Glutamatergic neuron (in vitro differentiated cells): ENCODE data around the gene TMEM184A. TPM values are rescaled to one million over a fixed set of nuclear protein-coding genes. Genes with fewer than 3 reads are reported as not detected.
"Not testable (repeated sequence)": the region's sequence is repeated elsewhere in the genome, so short reads cannot be mapped to it uniquely, and the experiment has no call there.

ENCODE experiments used
- DNase-seq: peaks from one replicate; pipeline ENCODE4 v3.0.0; 2022
- H3K27ac Mint-ChIP-seq: one replicate; pipeline ENCODE4 v1.8.0; 2020; ENCODE audit warnings: mild to moderate bottlenecking, mixed read lengths, inconsistent platforms; ENCODE audit not compliant: unreplicated experiment
- H3K27me3 Mint-ChIP-seq: one replicate; pipeline ENCODE4 v1.8.0; 2020; ENCODE audit warnings: mild to moderate bottlenecking, moderate library complexity, mixed read lengths, inconsistent platforms; ENCODE audit not compliant: unreplicated experiment
- H3K36me3 Mint-ChIP-seq: one replicate; pipeline ENCODE4 v1.8.0; 2020; ENCODE audit warnings: mild to moderate bottlenecking, mixed read lengths, inconsistent platforms; ENCODE audit not compliant: unreplicated experiment
- H3K4me1 Mint-ChIP-seq: one replicate; pipeline ENCODE4 v1.8.0; 2020; ENCODE audit warnings: mild to moderate bottlenecking, low read depth, mixed read lengths, inconsistent platforms; ENCODE audit not compliant: unreplicated experiment
- H3K4me3 Mint-ChIP-seq: one replicate; pipeline ENCODE4 v1.8.0; 2020; ENCODE audit warnings: mild to moderate bottlenecking, mixed read lengths, inconsistent platforms; ENCODE audit not compliant: unreplicated experiment
- H3K9me3 Mint-ChIP-seq: one replicate; pipeline ENCODE4 v1.8.0; 2020; ENCODE audit warnings: mild to moderate bottlenecking, moderate library complexity, mixed read lengths, inconsistent platforms; ENCODE audit not compliant: unreplicated experiment
- CTCF ChIP-seq: fragments of 200-600 bp; sonication (generic); IDR thresholded peaks from one replicate; pipeline ENCODE4 v1.5.0; 2021; ENCODE audit not compliant: partially characterized antibody, unreplicated experiment
- total RNA-seq: library from RNA; stranded (reverse); fragmentation: NEBNext Ultra II Directional; extraction: Animal tissue kit (Norgen Biotek cat#: 25700); gene quantifications from one replicate; pipeline ENCODE4 v1.2.1, GENCODE V29; 2021; ENCODE audit not compliant: unreplicated experiment

The TMEM184A gene
- total RNA-seq, 1 donor from 2014 or later: 20.7 TPM

- Mint-ChIP-seq H3K4me1 (no peaks in the 10 kb centered on the region), H3K4me3 (no peak overlapping the region), H3K27me3 (peaks cover 7% of the 10 kb centered on the region), H3K9me3 (peaks cover 9% of the 10 kb centered on the region), H3K27ac (no peak overlapping the region), H3K36me3 (peaks cover 7% of the 10 kb centered on the region)
- TF ChIP-seq CTCF: no peak
- DNase-seq: no peak
Measured at GRCh38 chr7:1516586-1517251, 39.3 kb downstream of the TMEM184A start.

- H3K27ac Mint-ChIP-seq: peak overlapping the region; percentile 65
- H3K4me1 Mint-ChIP-seq, DNase-seq, H3K36me3 Mint-ChIP-seq, H3K4me3 Mint-ChIP-seq, H3K27me3 Mint-ChIP-seq, H3K9me3 Mint-ChIP-seq: not testable (repeated sequence)
Measured at GRCh38 chr7:1515509-1515967, 40.5 kb downstream of the TMEM184A start.

GRCh38 chr7:1514995-1515401, 41.0 kb downstream of the TMEM184A start:
- H3K36me3 Mint-ChIP-seq: peaks cover 7% of the 10 kb centered on the region
- no peaks in the 10 kb centered on the region for H3K4me1 Mint-ChIP-seq
- H3K9me3 Mint-ChIP-seq: peaks cover 5% of the 10 kb centered on the region
- H3K27me3 Mint-ChIP-seq: peaks cover 7% of the 10 kb centered on the region
- no peak overlapping the region for H3K27ac Mint-ChIP-seq
- no peak overlapping the region for H3K4me3 Mint-ChIP-seq
- DNase-seq: no peak
- TF ChIP-seq CTCF: no peak

GRCh38 chr7:1514407-1514806, 41.6 kb downstream of the TMEM184A start:
- peaks cover 3% of the 10 kb centered on the region for H3K9me3 Mint-ChIP-seq
- H3K4me1 Mint-ChIP-seq: no peaks in the 10 kb centered on the region
- no peak for DNase-seq
- TF ChIP-seq CTCF: no peak
- H3K27me3 Mint-ChIP-seq: peaks cover 7% of the 10 kb centered on the region
- H3K27ac Mint-ChIP-seq: no peak overlapping the region
- H3K4me3 Mint-ChIP-seq: no peak overlapping the region
- H3K36me3 Mint-ChIP-seq: peaks cover 5% of the 10 kb centered on the region

- DNase-seq: no peak
- TF ChIP-seq CTCF: no peak
- Mint-ChIP-seq H3K36me3 (no peaks in the 10 kb centered on the region), H3K27me3 (peaks cover 5% of the 10 kb centered on the region), H3K9me3 (peaks cover 2% of the 10 kb centered on the region), H3K4me1 (no peaks in the 10 kb centered on the region), H3K4me3 (no peak overlapping the region), H3K27ac (no peak overlapping the region)
Measured at GRCh38 chr7:1513657-1514095, 42.3 kb downstream of the TMEM184A start.
